ENCODE data around the gene LALBA.
"Not testable (repeated sequence)": the region's sequence is repeated elsewhere in the genome, so short reads cannot be mapped to it uniquely, and the experiment has no call there.

LALBA gene

GRCh38 chr12:48527891-48528670, 41.8 kb downstream of the LALBA start:
- no peak for DNase-seq

DNA sequence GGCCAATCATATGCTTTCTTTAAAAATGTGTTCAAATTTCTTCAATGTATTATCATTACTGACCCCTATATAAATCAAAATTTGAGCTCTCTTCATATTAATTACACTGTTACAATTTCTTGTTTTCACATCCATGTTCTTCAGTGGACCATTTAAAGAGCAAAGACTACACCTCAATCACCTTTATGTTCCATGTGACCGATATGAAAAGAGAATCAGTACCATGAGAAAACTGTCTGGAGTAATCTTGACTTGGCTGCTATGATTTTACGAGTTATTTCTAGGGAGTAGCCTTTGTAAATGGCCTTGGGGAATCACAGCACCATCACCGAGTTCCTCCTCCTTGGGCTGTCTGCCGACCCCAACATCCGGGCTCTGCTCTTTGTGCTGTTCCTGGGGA, 44.5 kb downstream of the LALBA start, which contains the start of gene OR8S1:
Gene OR8S1, plus strand, starts transcription at position 301 of the 400 bp plus-strand sequence. Its CDS starts 0 bp downstream, at position 301.
- DNase-seq: no peak

DNA sequence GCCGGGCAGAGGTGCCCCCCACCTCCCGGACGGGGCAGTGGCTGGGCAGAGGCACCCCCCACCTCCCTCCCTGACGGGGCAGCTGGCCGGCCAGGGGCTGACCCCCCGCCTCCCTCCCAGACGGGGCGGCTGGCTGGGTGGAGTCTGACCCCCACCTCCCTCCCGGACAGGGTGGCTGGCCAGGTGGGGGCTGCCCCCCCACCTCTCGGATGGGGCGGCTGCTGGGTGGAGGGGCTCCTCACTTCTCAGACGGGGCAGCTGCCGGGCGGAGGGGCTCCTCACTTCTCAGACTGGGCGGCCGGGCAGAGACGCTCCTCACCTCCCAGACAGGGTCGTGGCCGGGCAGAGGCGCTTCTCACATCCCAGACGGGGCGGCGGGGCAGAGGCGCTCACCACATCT, 49.5 kb downstream of the LALBA start:
- not testable (repeated sequence) for DNase-seq
